NCI-H1930 (cell line): ENCODE measurements around the gene MOV10.
A peak's percentile ranks its signal among the peaks of the same experiment; 100 is the strongest.
"Not testable (repeated sequence)": the region's sequence is repeated elsewhere in the genome, so short reads cannot be mapped to it uniquely, and the experiment has no call there.

Source experiments
- DNase-seq, 2 experiments: peaks; one replicate each; lab custom pipeline; 2025; lab: John Stamatoyannopoulos, UW

MOV10 gene

DNA sequence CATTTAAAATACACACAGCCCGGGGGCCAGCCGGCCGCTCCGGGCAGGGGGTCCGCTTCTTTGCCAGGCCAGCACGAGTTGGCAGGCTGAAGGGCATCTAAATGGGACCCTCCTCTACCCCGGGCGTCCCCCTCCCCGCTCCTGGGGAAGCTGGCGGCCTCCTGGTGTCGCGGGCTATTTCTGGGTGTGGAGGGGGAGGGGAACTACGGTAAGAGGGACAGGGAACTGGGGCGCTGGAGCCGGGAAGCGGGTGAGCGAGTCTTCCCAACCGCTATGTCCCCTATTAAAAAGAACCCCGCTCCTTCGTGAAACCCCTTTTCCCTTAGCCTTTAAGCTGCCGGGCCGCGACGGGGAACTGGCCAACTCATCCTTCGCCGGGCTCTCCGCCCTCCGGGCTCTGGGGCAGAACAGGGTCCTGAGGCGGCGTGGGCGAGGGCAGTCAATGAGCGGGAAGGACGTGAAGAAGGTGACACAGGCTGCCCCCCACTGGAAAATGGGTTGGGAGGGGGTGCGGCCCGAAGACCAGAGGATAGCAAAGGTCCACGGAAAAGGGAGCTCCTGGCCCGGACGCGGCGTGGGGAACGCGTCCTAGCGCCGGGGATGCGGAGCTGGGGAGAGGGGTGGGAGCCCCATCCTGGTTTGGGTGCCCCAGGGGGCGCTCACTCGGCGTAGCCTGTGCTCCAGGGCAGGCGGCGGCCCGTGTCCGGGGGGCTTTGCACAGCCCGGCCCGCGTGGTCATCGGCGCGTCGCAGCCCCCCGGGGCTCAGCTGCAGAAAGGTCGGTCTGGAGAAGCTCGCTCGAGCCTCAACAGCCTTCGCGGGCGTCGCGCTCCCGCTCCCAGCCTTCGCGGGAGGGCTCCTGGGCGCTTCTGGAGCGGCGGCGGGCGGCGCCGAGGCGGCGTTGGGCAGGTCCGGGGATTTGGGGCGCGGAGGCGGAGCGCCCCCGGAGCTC, 40.1 kb downstream of the MOV10 start:
- peak in 1 of 2 experiments; percentile 45 for DNase-seq

GRCh38 chr1:112715264-112716053, 41.0 kb downstream of the MOV10 start, which contains the start of gene PPM1J:
PPM1J (minus strand) TSS chr1:112715332; CDS start chr1:112715301, 31 bp downstream.
- DNase-seq = peak; percentile 73 to 84

DNA sequence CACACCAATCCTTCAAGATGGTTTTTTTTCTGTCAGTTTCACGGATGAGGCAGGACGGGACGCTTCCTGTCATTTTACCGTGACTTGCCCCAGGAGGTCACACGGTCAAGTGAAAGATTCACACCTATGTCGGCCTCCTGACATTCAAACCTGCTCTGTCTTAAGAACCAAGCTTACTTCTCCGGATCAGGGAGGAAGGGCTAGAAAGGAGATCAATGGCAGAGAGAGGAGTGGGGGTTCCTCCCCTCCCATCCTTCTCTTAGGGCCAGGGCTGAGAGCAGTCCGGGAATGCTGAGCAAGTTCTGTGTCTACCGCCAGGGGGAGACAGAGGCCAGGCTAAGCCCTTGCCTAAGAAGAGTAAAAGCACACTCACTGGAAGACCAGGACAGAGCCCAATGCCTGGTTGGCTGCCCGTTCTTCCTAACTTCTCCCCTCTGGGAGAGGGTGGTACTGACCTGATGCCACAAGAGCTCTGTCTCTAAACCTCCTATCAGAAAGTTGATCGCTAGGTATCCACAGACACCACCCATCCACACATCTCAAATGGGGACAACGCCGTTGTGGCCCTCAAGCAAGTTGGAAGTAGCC, 41.8 kb downstream of the MOV10 start:
- DNase-seq = peak; percentile 61 to 80

DNA sequence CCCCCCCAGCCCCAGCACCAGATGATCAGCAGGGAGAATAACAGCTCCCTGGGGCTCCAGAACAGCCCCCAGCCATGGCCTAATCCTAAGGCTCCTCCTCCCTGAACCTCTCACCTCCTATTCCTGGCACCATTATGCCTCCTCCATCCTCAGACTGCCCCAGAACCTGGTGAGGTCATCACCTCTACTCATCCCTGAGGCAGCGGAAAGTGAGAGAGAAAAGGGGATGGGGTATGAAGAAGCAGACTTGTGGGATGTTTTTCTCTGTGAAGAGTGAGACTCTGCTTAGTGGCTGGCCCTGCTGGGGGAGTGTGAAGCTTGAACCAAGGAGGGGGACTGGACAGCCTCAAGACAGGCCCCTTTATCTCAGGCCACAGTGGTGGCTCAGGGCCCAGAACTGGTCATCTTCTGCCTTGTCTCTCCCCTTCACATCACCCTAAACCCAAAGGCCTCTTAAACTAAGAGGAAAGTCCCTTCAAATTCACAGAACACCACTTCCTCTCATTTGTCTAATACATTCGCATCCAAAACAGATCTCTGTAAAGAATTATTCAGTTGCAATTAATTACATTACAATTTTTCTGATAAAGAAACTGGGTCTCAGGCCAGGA, 42.9 kb downstream of the MOV10 start:
- no peak for DNase-seq

DNA sequence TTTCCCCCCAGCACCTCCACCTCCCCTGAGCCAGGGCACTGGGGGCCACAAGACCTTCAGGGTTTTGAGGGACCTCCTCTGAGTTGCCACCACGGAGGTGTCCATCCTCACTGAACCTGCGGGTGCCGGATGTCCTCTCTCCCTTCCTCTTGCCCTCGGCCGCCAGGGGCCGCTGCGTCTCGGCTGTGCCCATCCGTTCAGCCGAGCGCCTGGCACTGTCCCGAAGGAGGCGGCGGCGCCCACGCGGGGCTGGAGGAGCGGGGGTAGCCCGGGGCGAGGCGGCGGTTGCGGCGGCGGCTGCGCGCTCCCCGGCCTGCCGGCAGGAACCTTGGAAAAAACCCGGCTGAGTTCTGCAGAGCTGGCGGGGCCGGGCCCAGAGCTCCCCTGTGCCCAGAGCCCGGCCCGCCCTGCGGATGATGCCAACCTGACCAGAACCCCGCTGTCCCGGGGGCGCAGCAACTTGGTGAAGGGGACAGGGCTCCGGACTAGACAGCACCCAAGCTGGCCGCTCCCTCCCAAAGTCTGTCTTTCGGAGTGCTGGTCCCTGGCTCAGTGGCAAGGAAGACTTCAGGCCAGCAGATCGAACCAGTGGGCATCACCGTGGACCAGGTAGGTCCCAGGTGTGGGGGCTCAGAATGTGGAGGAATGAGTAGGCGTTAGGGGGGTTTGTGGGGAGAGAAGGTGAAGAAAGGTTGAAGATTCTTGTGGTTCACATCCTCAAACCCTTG, 44.4 kb downstream of the MOV10 start:
- DNase-seq = peak; percentile 25 to 67

GRCh38 chr1:112719706-112720105, 45.2 kb downstream of the MOV10 start:
- no peak for DNase-seq

GRCh38 chr1:112720800-112721199, 46.3 kb downstream of the MOV10 start:
- no peak for DNase-seq

DNA sequence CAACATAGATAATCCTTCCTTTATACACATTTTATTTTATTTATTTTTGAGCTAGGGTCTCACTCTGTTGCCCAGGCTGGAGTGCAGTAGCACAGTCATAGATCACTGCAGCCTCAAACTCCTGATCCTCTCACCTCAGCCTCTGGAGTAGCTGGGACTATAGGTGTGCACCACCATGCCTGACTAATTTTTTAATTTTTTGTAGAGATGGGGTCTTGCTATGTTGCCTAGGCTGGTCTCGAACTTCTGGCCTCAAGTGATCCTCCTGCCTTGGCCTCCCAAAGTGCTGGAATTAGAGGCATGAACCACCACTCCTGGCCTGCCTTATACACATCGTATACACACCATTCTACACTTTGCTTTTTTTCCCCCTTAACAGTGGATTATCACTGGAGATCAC, 46.8 kb downstream of the MOV10 start:
- DNase-seq = not testable (repeated sequence)

DNA sequence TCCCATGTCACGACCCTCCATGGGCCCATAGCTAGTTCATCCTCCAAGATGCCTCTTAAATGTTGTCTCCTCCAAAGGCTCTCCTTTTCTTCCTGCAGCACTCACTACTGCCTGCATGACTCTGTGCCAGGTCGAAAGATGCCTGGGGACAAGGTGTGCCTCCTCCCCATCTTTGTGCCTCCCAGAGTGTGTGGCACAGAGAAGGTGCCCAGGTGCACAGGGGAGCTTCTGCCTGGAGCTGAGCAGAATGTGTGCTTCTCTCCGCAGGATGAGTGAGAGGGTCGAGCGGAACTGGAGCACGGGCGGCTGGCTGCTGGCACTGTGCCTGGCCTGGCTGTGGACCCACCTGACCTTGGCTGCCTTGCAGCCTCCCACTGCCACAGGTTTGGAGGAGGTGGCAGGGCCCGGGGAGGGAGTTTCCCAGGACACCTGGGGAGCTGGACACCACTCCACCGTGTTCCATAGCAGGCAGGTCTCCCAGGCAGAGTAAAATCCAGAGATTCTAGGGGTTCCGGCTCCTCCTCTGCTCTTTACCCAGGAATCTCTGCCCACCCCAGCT, 47.6 kb downstream of the MOV10 start:
- no peak for DNase-seq

- no peak for DNase-seq
Measured at GRCh38 chr1:112722601-112723510, 48.4 kb downstream of the MOV10 start.

DNA sequence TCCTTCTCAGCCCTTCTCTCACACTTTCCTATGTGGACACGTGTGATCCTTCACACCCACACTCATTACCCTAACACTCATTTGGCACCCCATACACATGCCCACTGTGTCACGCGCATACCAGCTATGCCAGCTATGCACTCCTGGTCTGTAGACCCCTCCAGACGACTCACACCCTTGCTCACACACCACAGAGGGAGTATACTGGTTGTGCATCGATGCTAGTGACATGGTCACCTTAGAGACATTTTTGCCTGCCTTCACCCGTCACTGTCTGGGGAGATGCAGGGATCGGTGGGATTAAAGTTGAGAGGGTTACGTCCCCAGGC, 49.0 kb downstream of the MOV10 start:
- DNase-seq = no peak

- not testable (repeated sequence) for DNase-seq
Measured at GRCh38 chr1:112724240-112724639, 49.8 kb downstream of the MOV10 start.

- no peak for DNase-seq
Measured at GRCh38 chr1:112727716-112728115, 53.3 kb downstream of the MOV10 start.

DNA sequence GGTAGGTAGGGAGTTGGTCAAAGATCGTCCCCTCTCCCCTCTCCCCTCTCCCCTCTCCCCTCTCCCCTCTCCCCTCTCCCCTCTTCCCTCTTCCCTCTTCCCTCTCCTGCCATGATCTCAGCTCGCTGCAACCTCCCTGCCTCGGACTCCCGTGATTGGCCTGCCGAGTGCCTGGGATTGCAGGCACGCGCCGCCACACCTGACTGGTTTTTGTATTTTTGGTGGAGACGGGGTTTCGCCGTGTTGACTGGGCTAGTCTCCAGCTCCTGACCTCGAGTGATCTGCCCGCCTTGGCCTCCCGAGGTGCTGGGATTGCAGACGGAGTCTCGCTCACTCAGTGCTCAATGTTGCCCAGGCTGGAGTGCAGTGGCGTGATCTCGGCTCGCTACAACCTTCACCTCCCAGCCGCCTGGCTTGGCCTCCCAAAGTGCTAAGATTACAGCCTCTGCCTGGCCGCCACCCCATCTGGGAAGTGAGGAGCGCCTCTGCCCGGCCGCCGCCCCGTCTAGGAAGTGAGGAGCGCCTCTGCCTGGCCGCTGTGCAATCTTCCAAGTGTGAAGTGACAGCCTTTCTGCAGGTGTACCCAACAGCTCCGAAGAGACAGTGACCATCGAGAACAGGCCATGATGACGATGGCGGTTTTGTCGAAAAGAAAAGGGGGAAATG, 54.0 kb downstream of the MOV10 start:
- DNase-seq = not testable (repeated sequence)

- DNase-seq = not testable (repeated sequence)
Measured at GRCh38 chr1:112729011-112729410, 54.6 kb downstream of the MOV10 start.

GRCh38 chr1:112729909-112730308, 55.5 kb downstream of the MOV10 start:
- no peak for DNase-seq

- DNase-seq = no peak
Measured at GRCh38 chr1:112731451-112731850, 57.0 kb downstream of the MOV10 start.

- no peak for DNase-seq
Measured at GRCh38 chr1:112735752-112736151, 61.3 kb downstream of the MOV10 start.

- peak in 1 of 2 experiments; percentile 7 for DNase-seq
Measured at GRCh38 chr1:112737573-112737972, 63.1 kb downstream of the MOV10 start.
